Cardiac septum (tissue), 1 donor: Measurements from ENCODE around the gene PPID. TPM values are rescaled to one million over a fixed set of nuclear protein-coding genes. Genes with fewer than 3 reads are reported as not detected.
"Not testable (repeated sequence)": the region's sequence is repeated elsewhere in the genome, so short reads cannot be mapped to it uniquely, and the experiment has no call there.

Experiments
- DNase-seq: peaks from one replicate; pipeline ENCODE4 v3.0.0-alpha.2; 2020; ENCODE audit warnings: low spot score
- intact Hi-C: fragments of 100-400 bp; cut with DNase I; formaldehyde crosslinking; loops from one replicate; pipeline ENCODE4 v1.14.0; 2022
- total RNA-seq: library from RNA; stranded (reverse); fragmentation: NEBNext Ultra II Directional; extraction: Animal tissue kit (Norgen Biotek cat#: 25700); gene quantifications from one replicate; pipeline ENCODE4 v1.2.1, GENCODE V29; 2021
- donor health status: DM: no; HTN: no; CAD: no.

Gene PPID
- total RNA-seq, 1 donor from 2014 or later: 31.9 TPM

DNA sequence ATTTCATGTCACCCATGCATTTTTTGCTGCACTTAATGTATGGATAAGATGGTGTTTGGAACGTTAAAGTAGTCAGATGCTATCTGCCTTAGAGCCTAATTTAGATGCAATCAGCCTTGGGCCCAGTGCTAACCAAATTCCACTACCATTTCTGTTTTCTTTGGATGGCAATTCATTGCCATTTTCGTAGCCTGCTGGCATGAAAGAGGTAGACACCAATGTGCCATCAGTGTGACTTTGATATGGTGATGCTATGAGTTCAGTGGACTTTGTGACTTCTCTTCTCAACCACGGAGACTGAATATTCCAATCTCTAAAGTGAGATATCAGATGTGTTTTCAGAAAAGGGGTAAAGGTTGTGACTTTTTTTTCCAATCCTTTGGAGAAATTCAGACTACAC, 49.6 kb downstream of the PPID start:
- intact Hi-C loops: loop anchor here (5.0 kb wide), 2 partner anchors 49 to 179 kb away; partner anchors contain the start of gene PPID
- DNase-seq: no peak

DNA sequence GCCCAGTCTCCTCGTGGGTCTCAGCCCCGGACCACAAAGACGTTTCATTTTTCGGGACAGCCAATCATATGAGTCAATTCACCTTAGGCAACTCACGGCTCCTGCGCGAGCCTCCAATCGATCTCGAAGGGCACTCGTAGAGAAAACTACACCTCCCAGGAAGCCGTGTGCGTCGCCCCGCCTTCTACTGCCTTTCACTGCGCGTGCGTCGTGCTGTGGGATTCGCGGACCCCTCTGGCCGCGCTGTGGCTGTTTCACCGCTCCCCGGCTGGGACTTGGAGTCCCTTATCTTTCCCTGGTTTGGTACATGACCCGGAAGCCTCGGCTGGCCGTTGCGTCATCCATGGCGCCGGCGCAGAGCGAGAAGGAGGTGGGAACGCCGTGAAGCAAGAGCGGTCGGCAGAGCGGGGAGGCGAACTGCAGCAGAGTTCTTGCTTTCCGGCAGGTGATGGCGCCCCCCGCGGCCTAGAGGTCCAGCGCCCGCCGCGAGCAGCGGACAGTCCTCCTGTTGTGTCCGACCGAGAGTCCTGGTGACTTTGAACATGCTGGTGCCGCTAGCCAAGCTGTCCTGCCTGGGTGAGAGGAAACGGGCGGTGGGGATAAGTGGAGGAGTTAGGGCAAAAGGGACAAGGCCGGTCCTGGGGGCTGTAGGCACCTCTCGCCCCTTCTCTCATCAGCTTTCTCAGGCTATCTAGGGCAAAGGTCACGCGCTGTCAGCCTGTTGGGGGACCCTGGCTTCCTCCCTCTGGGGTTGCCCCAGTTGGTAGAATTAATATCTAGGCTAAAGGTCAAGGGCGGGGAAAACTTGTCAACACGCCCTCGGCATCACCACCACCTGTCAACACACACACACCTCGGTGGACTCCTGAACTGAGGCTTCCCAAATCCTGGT, 51.0 kb downstream of the PPID start, which contains the start of gene ETFDH:
TSS of gene ETFDH (plus strand) at position 382 of the 892 bp plus-strand sequence. CDS start at position 543, 161 bp downstream.
- peak; percentile 99 for DNase-seq
- intact Hi-C loops: loop anchor here (5.0 kb wide), 2 partner anchors 50 to 180 kb away; partner anchors contain the start of gene PPID

GRCh38 chr4:158671665-158671914, 51.6 kb downstream of the PPID start, which contains the start of gene C4orf46:
Gene C4orf46 (minus strand): TSS chr4:158671887. CDS start chr4:158671801, 86 bp downstream.
- intact Hi-C loops: loop anchor here (5.0 kb wide), 2 partner anchors 51 to 181 kb away; partner anchors contain the start of gene PPID
- no peak for DNase-seq

DNA sequence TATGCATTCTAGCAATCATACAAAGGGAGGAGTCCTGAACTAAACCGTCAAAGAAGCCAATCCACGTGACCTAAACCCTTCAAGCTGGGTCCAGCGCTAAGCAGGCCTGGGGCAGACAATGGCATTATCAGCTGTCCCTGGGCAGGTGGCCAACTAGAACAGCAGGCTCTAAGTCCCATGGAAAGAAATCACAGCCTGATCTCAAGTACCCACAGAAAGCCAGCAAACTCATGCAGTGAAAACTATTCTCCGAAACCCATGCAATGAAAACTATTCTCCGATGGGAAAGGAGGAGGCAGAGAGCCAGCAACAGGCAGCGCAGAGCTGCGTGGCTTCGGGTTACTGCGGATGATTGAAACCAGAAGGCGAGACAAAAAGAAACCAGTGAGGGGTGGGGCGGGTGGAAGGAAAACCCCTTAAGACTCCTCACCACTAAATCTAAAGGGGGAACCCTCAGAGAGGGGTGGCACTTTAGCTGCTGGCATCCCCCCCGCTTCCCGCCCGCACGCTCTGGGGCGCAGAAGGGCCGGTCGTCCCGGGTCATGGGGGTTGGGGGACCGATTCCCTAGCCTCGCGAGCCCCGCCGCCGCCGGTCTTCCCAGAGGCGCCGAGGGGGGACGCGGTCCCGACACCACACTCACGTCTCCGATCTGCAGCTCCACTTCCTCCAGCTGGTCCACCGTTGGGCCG, 52.1 kb downstream of the PPID start:
- intact Hi-C loops: loop anchor here (5.0 kb wide), 2 partner anchors 51 to 181 kb away; partner anchors contain the start of gene PPID

DNA sequence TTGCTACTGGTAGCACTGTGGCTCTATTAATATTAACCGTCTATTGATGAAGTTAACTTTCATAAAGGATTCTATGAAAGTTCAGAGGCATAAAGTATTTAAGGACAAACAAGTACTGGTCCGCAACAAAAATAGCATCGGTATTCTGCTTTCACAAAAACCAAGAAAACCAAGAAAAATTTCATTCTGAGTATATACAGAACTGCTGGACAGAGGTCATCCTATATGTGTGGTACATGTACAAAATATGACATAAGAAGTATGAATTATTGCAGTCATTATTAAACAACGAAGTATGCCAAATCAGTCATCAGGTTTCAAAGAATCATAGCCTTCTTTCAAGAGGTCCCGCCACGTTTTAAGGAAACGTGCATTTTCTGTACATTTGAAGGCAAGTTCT, 53.9 kb downstream of the PPID start:
- intact Hi-C loops: loop anchor here (5.0 kb wide), 1 partner anchor 42 kb away; no protein-coding TSS in a partner anchor
- no peak for DNase-seq

More for the DNA sequence above, 52.1 kb downstream of the PPID start:
- peak; percentile 83 for DNase-seq

- intact Hi-C loops: loop anchor here (5.0 kb wide), 1 partner anchor 40 kb away; no protein-coding TSS in a partner anchor
Observed at GRCh38 chr4:158667651-158668198, 55.5 kb downstream of the PPID start.

DNA sequence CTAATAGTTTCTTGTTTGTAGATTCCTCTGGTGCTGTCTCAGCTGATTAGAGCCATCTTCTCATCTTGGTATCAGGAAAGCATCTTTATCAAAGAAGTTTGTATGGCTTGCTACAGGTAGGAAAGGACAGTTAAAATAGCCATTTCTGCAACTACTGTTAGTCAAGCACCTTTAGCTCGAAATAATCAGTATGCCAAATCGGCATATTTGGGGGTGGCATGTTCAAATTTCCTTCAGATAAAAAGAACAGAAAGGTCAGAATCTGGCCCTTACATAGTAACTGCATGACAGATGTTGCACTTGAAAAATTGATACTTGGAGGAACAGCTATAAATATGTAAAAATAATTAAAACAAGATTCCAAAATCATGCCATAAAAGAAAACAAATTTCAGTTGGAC, 56.3 kb downstream of the PPID start:
- intact Hi-C loops: loop anchor here (5.0 kb wide), 1 partner anchor 40 kb away; no protein-coding TSS in a partner anchor
- DNase-seq: no peak

More at GRCh38 chr4:158667651-158668198, 55.5 kb downstream of the PPID start:
- no peak for DNase-seq

DNA sequence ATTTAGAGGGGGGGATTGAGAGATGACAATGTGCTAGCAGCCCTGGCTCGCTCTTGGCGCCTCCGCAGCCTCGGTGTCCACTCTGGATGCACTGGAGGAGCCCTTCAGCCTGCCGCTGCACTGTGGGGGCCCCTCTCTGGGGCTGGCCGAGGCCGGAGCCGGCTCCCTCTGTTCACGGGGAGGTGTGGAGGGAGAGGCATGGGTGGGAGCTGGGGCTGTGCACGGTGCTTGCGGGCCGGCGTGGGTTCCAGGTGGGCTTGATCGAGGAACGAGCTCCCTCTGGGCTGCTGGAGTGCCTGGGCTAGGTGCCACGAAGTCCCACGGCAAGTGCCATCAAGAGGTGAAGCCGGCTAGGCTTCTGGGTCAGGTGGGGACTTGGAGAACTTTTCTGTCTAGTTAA, 58.4 kb downstream of the PPID start:
- DNase-seq: no peak
- intact Hi-C loops: loop anchor here (5.0 kb wide), 1 partner anchor 38 kb away; no protein-coding TSS in a partner anchor

GRCh38 chr4:158663707-158664625, 59.2 kb downstream of the PPID start:
- DNase-seq, intact Hi-C loops: not testable (repeated sequence)

DNA sequence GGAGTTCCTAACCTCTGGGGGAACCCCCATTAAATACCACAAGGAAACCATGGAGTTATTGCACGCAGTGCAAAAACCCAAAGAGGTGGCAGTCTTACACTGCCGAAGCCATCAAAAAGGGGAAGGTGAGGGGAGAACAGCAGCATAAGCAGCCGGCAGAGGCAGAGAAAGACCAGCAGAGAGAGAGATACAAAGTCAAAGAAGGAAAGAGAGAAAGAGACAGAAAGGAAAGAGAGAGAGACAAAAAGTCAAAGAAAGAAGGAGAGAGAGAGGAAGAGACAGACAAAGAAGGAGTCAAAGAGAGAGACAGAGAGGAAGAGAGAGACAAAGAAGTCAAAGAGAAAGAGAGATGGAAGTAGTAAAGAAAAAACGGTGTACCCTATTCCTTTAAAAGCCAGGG, 59.9 kb downstream of the PPID start:
- DNase-seq, intact Hi-C loops: not testable (repeated sequence)

Other genes starting within 250 kb of the PPID start
- gene RXFP1, start 201.5 kb downstream of the PPID start, total RNA-seq: not detected
- gene C4orf46, start 51.5 kb downstream of the PPID start, total RNA-seq: 3.0 TPM
- 131 TPM for gene ETFDH, start 51.1 kb downstream of the PPID start, total RNA-seq
- gene FNIP2, start 45.6 kb upstream of the PPID start, total RNA-seq: 38.5 TPM